Adrenal gland (tissue), 12 donors: ENCODE measurements around the gene FMN2. TPM values are rescaled to one million over a fixed set of nuclear protein-coding genes. Genes with fewer than 3 reads are reported as not detected.
A peak's percentile ranks its signal among the peaks of the same experiment; 100 is the strongest.

ENCODE experiments used
- DNase-seq, 7 donors: peaks; one replicate each; pipeline ENCODE4 v3.0.0-alpha.2; 2019 to 2020
- H3K27ac ChIP-seq, 5 donors: fragments of 200-600 bp; sonication (generic) in 4 of 5; 1 replicate in 3 of 5; 2 replicates in 2 of 5; pipeline versions ENCODE4 v1.5.1 to v1.8.0; 2016 to 2020; ENCODE audit warnings: mild to moderate bottlenecking in 1 of 5
- H3K27me3 ChIP-seq: fragments of 200-600 bp; 2 replicates; pipeline ENCODE4 v1.8.0; 2021
- H3K36me3 ChIP-seq, 2 donors: fragments of 200-600 bp; replicated peaks in 1 of 2; 1 replicate in 1 of 2; 2 replicates in 1 of 2; pipeline versions ENCODE4 v1.5.1 to v1.8.0; 2018 to 2022
- H3K4me1 ChIP-seq, 2 donors: fragments of 200-600 bp; replicated peaks in 1 of 2; 1 replicate in 1 of 2; 2 replicates in 1 of 2; pipeline versions ENCODE4 v1.5.1 to v1.8.0; 2018 to 2021
- H3K4me3 ChIP-seq, 4 donors: fragments of 200-600 bp; sonication (generic) in 3 of 4; one replicate each; pipeline ENCODE4 v1.5.1; 2016 to 2018
- H3K9me3 ChIP-seq, 3 donors: fragments of 200-600 bp; sonication (generic) in 1 of 3; replicated peaks in 1 of 3; 1 replicate in 2 of 3; 2 replicates in 1 of 3; pipeline versions ENCODE4 v1.5.1 to v1.8.0; 2016 to 2021
- POLR2A ChIP-seq, 2 donors: fragments of 450-650 bp; IDR thresholded peaks; one replicate each; pipeline ENCODE4 v1.6.1; 2017; ENCODE audit warnings: antibody characterized with exemption in 2 of 2, mild to moderate bottlenecking in 2 of 2, moderate library complexity in 1 of 2
- WGBS, 4 donors: extraction: QIAGEN DNeasy Blood & Tissue Kit in 2 of 4; methylation state at CpG; one replicate each; pipeline versions ENCODE4 v1.1.5 to v1.1.7; 2013 to 2017; 5-methylcytosine and 5-hydroxymethylcytosine counted together
- intact Hi-C, 2 donors: fragments of 100-400 bp; cut with DNase I; formaldehyde crosslinking; loops; one replicate each; pipeline versions ENCODE4 v1.14.1 to v1.15.0; 2022 to 2023
- polyA plus RNA-seq, 3 donors: library from polyadenylated mRNA; stranded (reverse); fragments of 200-250 nt in 2 of 3; fragments of 350-450 nt in 1 of 3; fragmentation: Illumina TruSeq in 1 of 3; extraction: RNeasy Lipid Tissue Mini Kit (QIAGEN cat#74804) in 1 of 3; gene quantifications; one replicate each; pipeline ENCODE4 v1.2.3, GENCODE V29; 2013 to 2014
- total RNA-seq, 9 donors: library from RNA; depleted of rRNA in 4 of 9; stranded (reverse); fragments of >200 nt in 4 of 9; fragments of 120-200 nt in 1 of 9; fragmentation: NEBNext Ultra II Directional in 1 of 9; extraction: Animal tissue kit (Norgen Biotek cat#: 25700) in 1 of 9; gene quantifications; one replicate each; pipeline versions ENCODE4 v1.1.0 to v1.2.4, GENCODE V29; 2013 to 2023
- TF ChIP-seq, protein P1 (sequence below), 6 experiments: fragments of 450-650 bp in 4 of 6; fragments of 200-600 bp in 2 of 6; sonication (generic) in 1 of 6; IDR thresholded peaks; 1 replicate in 5 of 6; 2 replicates in 1 of 6; pipeline versions ENCODE4 v1.5.1 to v1.8.0; 2016 to 2021; ENCODE audit warnings: antibody characterized with exemption in 6 of 6, mild to moderate bottlenecking in 2 of 6, moderate library complexity in 1 of 6
- donor health status: healthy with polysubstance abuse.
- donor health status: Bipolar disorder and iron deficiency.
- donor health status: DM: yes; HTN: yes; CAD: no.
- donor health status: DM: no; HTN: no; CAD: no.
- donor health status: DM: no; HTN: no; CAD: no.
- donor health status: DM: yes; HTN: yes; CAD: no.

Gene FMN2
- total and polyA plus RNA-seq, 12 donors, result 0.69 to 9.8 (median 3.1) TPM

DNA sequence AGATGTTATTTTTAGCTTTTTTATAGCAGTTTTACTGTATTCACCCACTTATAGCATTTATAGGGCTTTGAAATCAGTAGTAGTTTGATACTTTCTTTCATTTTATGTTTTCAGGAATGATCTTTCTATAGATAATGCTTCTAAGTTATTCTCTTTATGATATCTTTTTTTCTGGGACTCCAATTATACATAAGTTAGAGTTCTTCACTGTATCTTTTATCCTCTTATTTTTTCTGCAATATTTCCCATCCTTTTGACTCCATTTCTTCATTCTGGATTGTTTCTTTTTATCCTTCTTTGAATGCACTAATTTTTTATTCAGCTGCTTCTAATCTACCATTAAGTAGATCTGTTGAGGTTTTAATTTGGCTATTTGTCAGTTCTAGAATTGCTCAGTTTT is 73.1 kb downstream of the FMN2 start:
- DNase-seq, result no peak
- Histone ChIP-seq H3K27ac (no peak overlapping the region), H3K36me3 (no peaks in the 10 kb centered on the region), H3K9me3 (no peaks in the 10 kb centered on the region), H3K27me3 (no peaks in the 10 kb centered on the region), H3K4me1 (no peaks in the 10 kb centered on the region), H3K4me3 (no peak overlapping the region)
- intact Hi-C loops, result no loop called here
- no peak for TF ChIP-seq POLR2A (IDR thresholded peaks at IDR 0.05)
- TF ChIP-seq, protein P1, sequence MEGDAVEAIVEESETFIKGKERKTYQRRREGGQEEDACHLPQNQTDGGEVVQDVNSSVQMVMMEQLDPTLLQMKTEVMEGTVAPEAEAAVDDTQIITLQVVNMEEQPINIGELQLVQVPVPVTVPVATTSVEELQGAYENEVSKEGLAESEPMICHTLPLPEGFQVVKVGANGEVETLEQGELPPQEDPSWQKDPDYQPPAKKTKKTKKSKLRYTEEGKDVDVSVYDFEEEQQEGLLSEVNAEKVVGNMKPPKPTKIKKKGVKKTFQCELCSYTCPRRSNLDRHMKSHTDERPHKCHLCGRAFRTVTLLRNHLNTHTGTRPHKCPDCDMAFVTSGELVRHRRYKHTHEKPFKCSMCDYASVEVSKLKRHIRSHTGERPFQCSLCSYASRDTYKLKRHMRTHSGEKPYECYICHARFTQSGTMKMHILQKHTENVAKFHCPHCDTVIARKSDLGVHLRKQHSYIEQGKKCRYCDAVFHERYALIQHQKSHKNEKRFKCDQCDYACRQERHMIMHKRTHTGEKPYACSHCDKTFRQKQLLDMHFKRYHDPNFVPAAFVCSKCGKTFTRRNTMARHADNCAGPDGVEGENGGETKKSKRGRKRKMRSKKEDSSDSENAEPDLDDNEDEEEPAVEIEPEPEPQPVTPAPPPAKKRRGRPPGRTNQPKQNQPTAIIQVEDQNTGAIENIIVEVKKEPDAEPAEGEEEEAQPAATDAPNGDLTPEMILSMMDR (IDR thresholded peaks at IDR 0.05), result no peak

DNA sequence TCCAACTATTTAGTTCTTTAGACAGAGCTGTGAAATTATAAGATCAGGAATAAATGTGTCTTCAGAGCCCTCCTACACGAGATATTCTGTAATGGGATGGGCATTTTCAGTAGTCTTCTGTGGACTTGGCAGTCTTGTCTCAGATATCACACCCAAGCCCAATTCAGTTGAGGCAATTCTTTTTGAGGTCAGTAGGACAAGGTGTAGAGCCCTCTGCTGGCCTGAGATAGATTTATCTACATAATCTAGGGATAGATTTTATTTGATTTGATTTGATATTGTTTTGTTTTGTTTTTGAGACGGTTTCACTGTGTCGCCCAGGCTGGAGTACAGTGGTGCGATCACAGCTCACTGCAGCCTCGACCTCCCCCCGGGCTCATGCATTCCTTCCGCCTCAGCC is 77.5 kb downstream of the FMN2 start:
- WGBS, 4 donors, result 81 to 84% (median 82%) methylated on average over 7 of the region's 7 CpGs
- H3K4me3 ChIP-seq, result no peak overlapping the region

DNA sequence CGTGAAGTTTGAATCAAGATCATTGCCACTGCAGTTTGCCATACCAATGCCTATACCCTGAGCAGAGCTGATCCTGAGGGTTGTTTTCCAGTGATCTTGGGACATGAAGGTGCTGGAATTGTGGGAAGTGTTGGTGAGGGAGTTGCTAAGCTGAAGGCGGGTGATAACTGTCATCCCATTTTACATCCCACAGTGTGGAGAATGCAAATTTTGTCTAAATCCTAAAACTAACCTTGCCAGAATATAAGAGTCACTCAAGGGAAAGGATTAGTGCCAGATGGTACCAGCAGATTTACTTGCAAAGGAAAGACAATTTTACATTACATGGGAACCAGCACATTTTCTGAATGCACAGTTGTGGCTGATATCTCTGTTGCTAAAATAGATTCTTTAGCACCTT is 78.6 kb downstream of the FMN2 start:
- Histone ChIP-seq H3K4me1 (no peaks in the 10 kb centered on the region), H3K9me3 (no peaks in the 10 kb centered on the region), H3K27me3 (no peaks in the 10 kb centered on the region), H3K27ac (no peak overlapping the region), H3K36me3 (no peaks in the 10 kb centered on the region), H3K4me3 (no peak overlapping the region)
- no peak for DNase-seq
- no peak for TF ChIP-seq POLR2A (IDR thresholded peaks at IDR 0.05)
- TF ChIP-seq, protein P1 (IDR thresholded peaks at IDR 0.05), result no peak
- intact Hi-C loops, result no loop called here
- WGBS, 4 donors, result 83 to 94% (median 91%) methylated on average over 2 of the region's 2 CpGs

More for the DNA sequence above, 77.5 kb downstream of the FMN2 start:
- Histone ChIP-seq H3K27me3 (no peaks in the 10 kb centered on the region), H3K4me1 (no peaks in the 10 kb centered on the region), H3K9me3 (no peaks in the 10 kb centered on the region), H3K27ac (no peak overlapping the region), H3K36me3 (no peaks in the 10 kb centered on the region)
- no peak for TF ChIP-seq POLR2A (IDR thresholded peaks at IDR 0.05)
- TF ChIP-seq, protein P1 (IDR thresholded peaks at IDR 0.05), result peak in 4 of 6 experiments; percentile 8 to 31 (median 14)
- intact Hi-C loops, result no loop called here
- DNase-seq, result no peak

DNA sequence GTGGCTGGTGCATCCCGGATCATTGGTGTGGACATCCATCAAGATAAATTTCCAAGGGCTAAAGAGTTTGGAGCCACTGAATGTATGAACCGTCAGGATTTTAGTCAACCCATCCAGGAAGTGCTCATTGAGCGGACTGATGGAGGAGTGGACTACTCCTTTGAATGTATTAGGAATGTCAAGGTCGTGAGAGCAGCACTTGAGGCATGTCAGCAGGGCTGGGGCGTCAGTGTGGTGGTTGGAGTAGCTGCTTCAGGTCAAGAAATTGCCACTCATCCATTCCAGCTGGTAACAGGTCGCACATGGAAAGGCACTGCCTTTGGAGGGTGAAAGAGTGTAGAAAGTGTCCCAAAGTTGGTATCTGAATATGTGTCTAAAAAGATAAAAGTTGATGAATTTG is 79.1 kb downstream of the FMN2 start:
- no peak overlapping the region for H3K27ac ChIP-seq
- H3K9me3 ChIP-seq, result no peaks in the 10 kb centered on the region
- TF ChIP-seq, protein P1 (IDR thresholded peaks at IDR 0.05), result no peak
- no peak for TF ChIP-seq POLR2A (IDR thresholded peaks at IDR 0.05)
- H3K4me1 ChIP-seq, result no peaks in the 10 kb centered on the region
- DNase-seq, result no peak
- WGBS, 4 donors, result 58 to 71% (median 66%) methylated on average over 6 of the region's 6 CpGs
- H3K27me3 ChIP-seq, result no peaks in the 10 kb centered on the region
- H3K36me3 ChIP-seq, result no peaks in the 10 kb centered on the region
- no peak overlapping the region for H3K4me3 ChIP-seq
- intact Hi-C loops, result no loop called here
